ENCODE measurements around the gene PAQR8. TPM values are rescaled to one million over a fixed set of nuclear protein-coding genes. Genes with fewer than 3 reads are reported as not detected.

The PAQR8 gene
- polyA plus RNA-seq, 1 experiment: 4.6 TPM

DNA sequence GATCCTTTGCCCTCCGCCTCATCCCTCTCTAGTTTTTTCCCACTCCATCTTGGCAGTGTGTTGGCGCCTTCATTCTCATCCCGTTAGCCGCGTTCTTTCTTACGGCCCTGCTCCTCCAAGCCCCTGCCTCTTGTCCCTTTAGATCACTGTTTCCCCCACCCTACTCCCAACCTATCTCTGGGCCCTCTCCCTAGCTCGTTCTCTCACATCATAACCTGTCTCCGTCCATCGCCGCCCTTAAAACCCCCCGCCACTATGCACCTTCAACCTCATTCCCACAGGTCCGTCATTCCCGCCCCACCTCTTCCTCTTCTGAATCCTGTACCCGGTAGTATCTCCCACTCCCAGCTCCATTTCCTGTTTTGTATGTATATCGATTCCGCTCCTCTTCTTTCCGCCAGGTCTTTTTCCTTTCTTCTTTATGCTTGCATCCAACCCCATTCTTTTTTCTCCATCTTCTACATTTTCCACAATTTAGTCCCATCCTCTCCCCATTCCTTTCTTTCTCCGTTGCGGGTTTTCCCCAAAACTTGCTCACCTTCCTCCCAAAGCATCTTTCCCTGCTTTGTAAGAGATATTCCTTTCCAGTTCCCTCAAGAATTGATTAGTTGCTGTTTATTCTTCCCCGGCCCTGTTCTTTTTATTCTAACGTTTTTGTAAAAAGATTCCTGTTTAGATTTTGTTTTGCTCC is 58.9 kb downstream of the PAQR8 start:
- no peak for DNase-seq (ENCODE audit: low read depth, low spot score)
- no peaks in the 10 kb centered on the region for H3K27me3 ChIP-seq (ENCODE audit: control insufficient read depth, insufficient read depth, low read length)
- peak overlapping the region; percentile 69 for H3K27ac ChIP-seq (ENCODE audit: low read depth, low read length)
- ChIA-PET POLR2A (interaction anchor here (1.2 to 1.4 kb wide), 2 partner anchors 62 to 78 kb away, joined by 3 to 7 read pairs; no protein-coding TSS in a partner anchor), CTCF (interaction anchor here (0.6 to 9.4 kb wide), 6 partner anchors 21 to 1012 kb away, joined by 3 to 119 read pairs (median 15); no protein-coding TSS in a partner anchor)
- TF ChIP-seq, protein P1, sequence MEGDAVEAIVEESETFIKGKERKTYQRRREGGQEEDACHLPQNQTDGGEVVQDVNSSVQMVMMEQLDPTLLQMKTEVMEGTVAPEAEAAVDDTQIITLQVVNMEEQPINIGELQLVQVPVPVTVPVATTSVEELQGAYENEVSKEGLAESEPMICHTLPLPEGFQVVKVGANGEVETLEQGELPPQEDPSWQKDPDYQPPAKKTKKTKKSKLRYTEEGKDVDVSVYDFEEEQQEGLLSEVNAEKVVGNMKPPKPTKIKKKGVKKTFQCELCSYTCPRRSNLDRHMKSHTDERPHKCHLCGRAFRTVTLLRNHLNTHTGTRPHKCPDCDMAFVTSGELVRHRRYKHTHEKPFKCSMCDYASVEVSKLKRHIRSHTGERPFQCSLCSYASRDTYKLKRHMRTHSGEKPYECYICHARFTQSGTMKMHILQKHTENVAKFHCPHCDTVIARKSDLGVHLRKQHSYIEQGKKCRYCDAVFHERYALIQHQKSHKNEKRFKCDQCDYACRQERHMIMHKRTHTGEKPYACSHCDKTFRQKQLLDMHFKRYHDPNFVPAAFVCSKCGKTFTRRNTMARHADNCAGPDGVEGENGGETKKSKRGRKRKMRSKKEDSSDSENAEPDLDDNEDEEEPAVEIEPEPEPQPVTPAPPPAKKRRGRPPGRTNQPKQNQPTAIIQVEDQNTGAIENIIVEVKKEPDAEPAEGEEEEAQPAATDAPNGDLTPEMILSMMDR (IDR thresholded peaks at IDR 0.05; ENCODE audit: low read depth, low read length): no peak
- peak overlapping the region; percentile 78 for H3K4me3 ChIP-seq (ENCODE audit: low read depth, low read length)
- no peaks in the 10 kb centered on the region for H3K9me3 ChIP-seq (ENCODE audit: control insufficient read depth, insufficient read depth, low read length)

DNA sequence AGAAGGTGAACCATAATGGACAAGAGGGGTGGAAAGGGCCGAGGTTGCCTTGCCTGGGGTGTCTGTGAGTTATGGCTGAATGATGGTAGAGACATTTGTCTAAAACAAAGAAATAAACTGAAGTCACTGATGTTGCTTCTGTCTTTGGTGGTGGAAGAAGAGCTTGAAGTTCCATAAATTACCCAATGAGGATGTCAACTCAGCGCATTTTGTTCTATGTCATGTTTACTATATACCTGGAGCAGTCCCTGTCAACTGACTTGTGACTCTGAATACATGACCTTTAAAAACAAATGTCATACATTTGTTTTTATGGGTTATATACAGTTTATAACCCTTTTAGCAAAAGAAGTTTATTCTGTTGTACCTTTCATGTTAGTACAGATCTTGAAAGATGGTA is 60.2 kb downstream of the PAQR8 start:
- Histone ChIP-seq H3K27me3 (ENCODE audit: control insufficient read depth, insufficient read depth, low read length) (no peaks in the 10 kb centered on the region), H3K4me3 (ENCODE audit: low read depth, low read length) (no peak overlapping the region), H3K27ac (ENCODE audit: low read depth, low read length) (no peak overlapping the region), H3K9me3 (ENCODE audit: control insufficient read depth, insufficient read depth, low read length) (no peaks in the 10 kb centered on the region)
- TF ChIP-seq, protein P1 (IDR thresholded peaks at IDR 0.05; ENCODE audit: low read depth, low read length): no peak
- POLR2A ChIA-PET: no interaction called here
- CTCF ChIA-PET: interaction anchor here (0.6 to 9.4 kb wide), 5 partner anchors 154 to 241 kb away, joined by 3 to 89 read pairs (median 4); no protein-coding TSS in a partner anchor
- DNase-seq (ENCODE audit: low read depth, low spot score): no peak

DNA sequence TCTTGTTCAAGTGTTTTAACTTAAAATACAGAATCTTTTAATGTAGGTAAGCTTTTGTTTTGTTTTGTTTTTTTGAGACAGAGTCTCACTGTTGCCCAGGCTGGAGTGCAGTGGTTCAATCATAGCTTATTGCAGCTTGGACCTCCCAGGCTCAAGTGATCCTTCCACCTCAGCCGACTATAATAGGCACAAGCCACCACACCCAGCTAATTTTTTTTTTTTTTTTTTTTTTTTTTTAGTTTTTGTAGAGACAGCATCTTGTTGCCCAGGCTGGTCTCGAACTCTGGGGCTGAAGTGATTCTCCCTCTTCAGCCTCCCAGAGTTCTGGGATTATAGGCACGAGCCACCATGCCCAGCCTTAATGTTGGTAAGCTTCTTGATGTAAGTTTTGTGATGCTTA is 61.5 kb downstream of the PAQR8 start:
- TF ChIP-seq, protein P1 (IDR thresholded peaks at IDR 0.05; ENCODE audit: low read depth, low read length): no peak
- ChIA-PET POLR2A (interaction anchor here (0.8 to 1.6 kb wide), 7 partner anchors 67 to 153 kb away, joined by 3 to 10 read pairs (median 4); partner anchors contain the start of gene TRAM2), CTCF (interaction anchor here (0.6 to 2.1 kb wide), 9 partner anchors 16 to 250 kb away, joined by 3 to 10 read pairs (median 4); no protein-coding TSS in a partner anchor)
- H3K4me3 ChIP-seq (ENCODE audit: low read depth, low read length): no peak overlapping the region
- no peak for DNase-seq (ENCODE audit: low read depth, low spot score)
- no peaks in the 10 kb centered on the region for H3K9me3 ChIP-seq (ENCODE audit: control insufficient read depth, insufficient read depth, low read length)
- H3K27me3 ChIP-seq (ENCODE audit: control insufficient read depth, insufficient read depth, low read length): no peaks in the 10 kb centered on the region
- peak overlapping the region; percentile 88 for H3K27ac ChIP-seq (ENCODE audit: low read depth, low read length)

DNA sequence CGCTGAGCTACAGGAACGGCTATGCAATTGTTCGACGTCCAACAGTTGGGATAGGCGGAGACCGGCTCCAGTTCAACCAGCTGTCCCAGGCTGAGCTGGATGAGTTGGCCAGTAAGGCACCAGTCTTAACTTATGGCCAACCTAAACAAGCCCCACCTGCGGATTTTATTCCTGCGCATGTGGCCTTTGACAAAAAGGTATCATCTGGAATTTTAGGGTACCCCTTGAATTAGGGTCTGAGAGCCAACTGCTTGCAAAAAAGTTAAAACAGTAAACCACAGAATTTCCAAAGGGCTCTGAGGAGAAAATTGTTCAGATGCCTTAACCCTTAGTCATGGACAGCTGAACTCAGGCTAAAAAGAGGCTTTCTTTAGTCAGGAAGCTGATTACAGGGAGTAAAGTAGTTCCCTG is 62.0 kb downstream of the PAQR8 start:
- DNase-seq (ENCODE audit: low read depth, low spot score): peak; percentile 67
- no peak overlapping the region for H3K4me3 ChIP-seq (ENCODE audit: low read depth, low read length)
- CTCF ChIA-PET: interaction anchor here (0.6 to 2.1 kb wide), 5 partner anchors 16 to 238 kb away, joined by 3 to 9 read pairs (median 3); no protein-coding TSS in a partner anchor

More for the DNA sequence above, 62.0 kb downstream of the PAQR8 start:
- Histone ChIP-seq H3K27me3 (ENCODE audit: control insufficient read depth, insufficient read depth, low read length) (no peaks in the 10 kb centered on the region), H3K9me3 (ENCODE audit: control insufficient read depth, insufficient read depth, low read length) (no peaks in the 10 kb centered on the region), H3K27ac (ENCODE audit: low read depth, low read length) (peak overlapping the region; percentile 88)
- TF ChIP-seq, protein P1 (IDR thresholded peaks at IDR 0.05; ENCODE audit: low read depth, low read length): no peak
- POLR2A ChIA-PET: interaction anchor here (0.6 to 1.6 kb wide), 9 partner anchors 68 to 160 kb away, joined by 3 to 12 read pairs (median 4); partner anchors contain the start of gene TRAM2

All from AG04450 (cell line).